SK-N-SH (cell line): ENCODE data around the gene UBE2R2.

Experiments
- CHD2 ChIP-seq: fragments of 150-350 bp; IDR thresholded peaks from 2 replicates; pipeline ENCODE4 v1.6.1; 2018; ENCODE audit warnings: low read length; ENCODE audit not compliant: partially characterized antibody
- CTCF ChIP-seq: fragments of 200-600 bp; sonication (generic); IDR thresholded peaks from 2 replicates; pipeline ENCODE4 v1.6.1; 2017; ENCODE audit warnings: antibody characterized with exemption, mild to moderate bottlenecking, moderate library complexity
- FOXJ3 ChIP-seq: sonication (generic); formaldehyde crosslinking; IDR thresholded peaks from 2 replicates; pipeline ENCODE4 v1.5.1; 2020; ENCODE audit warnings: mild to moderate bottlenecking, missing genetic modification reagents
- RAD21 ChIP-seq: IDR thresholded peaks from 2 replicates; pipeline ENCODE4 v1.6.1; 2012; ENCODE audit warnings: mild to moderate bottlenecking, low read length
- REST ChIP-seq: IDR thresholded peaks from 2 replicates; pipeline ENCODE4 v1.6.1; 2012; ENCODE audit warnings: mild to moderate bottlenecking, low read depth, low read length, moderate library complexity
- SMC3 ChIP-seq: IDR thresholded peaks from 2 replicates; pipeline ENCODE4 v1.6.1; 2012; ENCODE audit warnings: low read depth, low read length, improper control_type of control experiment
- TCF12 ChIP-seq: IDR thresholded peaks from 2 replicates; pipeline ENCODE4 v1.4.0; 2012

DNA sequence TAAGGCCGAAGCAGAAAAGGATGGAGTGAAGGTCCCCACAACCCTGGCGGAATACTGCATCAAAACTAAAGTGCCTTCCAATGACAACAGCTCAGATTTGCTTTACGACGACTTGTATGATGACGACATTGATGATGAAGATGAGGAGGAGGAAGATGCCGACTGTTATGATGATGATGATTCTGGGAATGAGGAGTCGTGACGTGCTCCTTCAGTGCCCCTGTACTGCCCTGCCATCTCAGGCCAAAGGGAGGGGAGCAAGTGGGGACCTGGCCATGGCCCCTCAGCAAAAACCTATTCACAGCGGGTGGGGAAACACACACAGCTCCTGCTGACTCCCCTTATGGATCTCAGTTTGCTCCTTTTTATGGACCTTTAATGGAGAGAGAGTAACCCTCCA is 100.1 kb downstream of the UBE2R2 start:
- no peak for TF ChIP-seq CTCF
- TF ChIP-seq CHD2 = no peak
- TF ChIP-seq SMC3 = no peak
- no peak for TF ChIP-seq TCF12
- TF ChIP-seq FOXJ3 (CRISPR knock-in tag) = no peak
- TF ChIP-seq REST = no peak
- TF ChIP-seq RAD21 = no peak
